Measurements from ENCODE around the gene SLC12A9. TPM values are rescaled to one million over a fixed set of nuclear protein-coding genes. Genes with fewer than 3 reads are reported as not detected.

SLC12A9 gene
- total and polyA plus RNA-seq, 2 of the 4 experiments (the other 2 are of a cell fraction): 4.5 to 16.2 TPM

DNA sequence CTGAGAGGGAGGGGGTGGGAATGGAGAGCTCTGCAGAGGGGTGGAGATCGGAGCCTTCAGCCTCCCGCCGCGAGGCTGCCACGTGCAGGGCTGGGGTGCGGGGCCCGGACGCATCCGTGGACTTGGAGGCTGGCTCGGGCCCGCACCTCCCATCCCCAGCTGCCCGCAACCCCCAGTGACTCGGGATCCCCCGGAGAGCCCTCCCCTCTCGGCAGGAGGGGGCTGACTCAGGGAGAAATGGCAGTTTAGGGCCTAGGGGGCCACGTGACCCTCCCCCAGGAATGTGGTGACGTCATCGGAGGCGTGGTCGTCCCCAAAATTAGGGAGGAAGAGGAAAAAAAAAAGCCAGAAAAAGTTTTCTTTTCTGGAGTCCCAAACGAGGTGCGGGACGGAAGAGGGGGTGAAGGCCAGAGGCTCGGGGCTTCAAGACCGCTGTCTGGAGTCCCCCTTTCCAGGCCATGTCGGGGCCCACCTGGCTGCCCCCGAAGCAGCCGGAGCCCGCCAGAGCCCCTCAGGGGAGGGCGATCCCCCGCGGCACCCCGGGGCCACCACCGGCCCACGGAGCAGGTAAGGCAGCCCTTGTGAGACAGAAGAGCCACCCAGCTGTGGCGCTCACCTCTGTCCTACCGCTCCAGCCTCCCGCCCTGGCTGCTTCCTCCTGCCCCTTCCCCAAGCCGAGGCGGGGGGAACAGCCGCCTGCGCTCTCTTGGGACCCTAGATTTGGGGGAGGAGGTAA lies 14.7 kb downstream of the SLC12A9 start, which contains the start of gene TRIP6:
TRIP6 (plus strand) TSS at position 348 of the 736 bp plus-strand sequence; CDS start at position 459, 111 bp downstream.
- Histone ChIP-seq H3K23ac (ENCODE audit: low read depth, low read length) (peak within 1 kb of the TSS; percentile 99), H3K4me1 (ENCODE audit: control insufficient read depth, insufficient read depth, low read length) (peaks cover 18% of the 10 kb centered on the region), H3K79me1 (ENCODE audit: low read depth in 1 of 2, low read length in 2 of 2) (peaks cover 5 to 38% of the 10 kb centered on the region in 2 experiments; a peak in 2 of 4 replicates), H4K20me1 (ENCODE audit: insufficient read depth, low read length) (0 out of 2 replicates have a peak, but pooled peaks cover 3% of the 10 kb centered on the region), H2BK20ac (ENCODE audit: low read depth, low read length) (peak within 1 kb of the TSS; percentile 63), H3K27me3 (ENCODE audit: control insufficient read depth, insufficient read depth, low read length) (no peaks in the 10 kb centered on the region), H3K36me3 (ENCODE audit: control insufficient read depth, insufficient read depth, low read length) (peaks cover 26% of the 10 kb centered on the region), H3K4ac (ENCODE audit: low read depth, low read length) (peak within 1 kb of the TSS; percentile 99), H4K8ac (ENCODE audit: low read depth in 2 of 2, low read length in 2 of 2) (peak within 1 kb of the TSS; percentile 91 to 92), H3K9me1 (ENCODE audit: insufficient read depth, low read length) (peaks cover 4% of the 10 kb centered on the region; the same call in 1 of the 2 replicates), H4K91ac (ENCODE audit: insufficient read depth, low read depth, low read length) (peak within 1 kb of the TSS; percentile 91), H3K27ac (ENCODE audit: insufficient read depth, low read length) (peak within 1 kb of the TSS; percentile 99), H4K5ac (ENCODE audit: low read depth, low read length) (peak within 1 kb of the TSS; percentile 86), H3K14ac (replicated peaks; ENCODE audit: low read depth, low read length) (peak within 1 kb of the TSS; percentile 100), H3K56ac (ENCODE audit: extremely low read depth, insufficient read depth, low read length) (peak within 1 kb of the TSS; percentile 93), H3K4me2 (ENCODE audit: low read depth, low read length) (peak within 1 kb of the TSS; percentile 97), H2AK5ac (ENCODE audit: low read depth, low read length) (peak within 1 kb of the TSS; percentile 93), H3K9ac (ENCODE audit: low read depth, low read length) (peak within 1 kb of the TSS; percentile 98), H3K18ac (ENCODE audit: low read depth, low read length) (peak within 1 kb of the TSS; percentile 88), H3K4me3 (ENCODE audit: insufficient read depth, low read depth, low read length) (peak within 1 kb of the TSS; percentile 97), H2AK9ac (replicated peaks; ENCODE audit: low read depth, low read length, poor library complexity) (peak within 1 kb of the TSS; percentile 100), H2BK15ac (ENCODE audit: low read depth, low read length) (peak within 1 kb of the TSS; percentile 42; the same call in 1 of the 3 replicates), H3K9me3 (ENCODE audit: control insufficient read depth, insufficient read depth, low read length) (no peaks in the 10 kb centered on the region), H2AFZ (replicated peaks; ENCODE audit: low read length, poor library complexity) (peak within 1 kb of the TSS; percentile 86), H2BK5ac (ENCODE audit: low read depth, low read length, poor library complexity, severe bottlenecking) (peak within 1 kb of the TSS; percentile 97), H2BK120ac (ENCODE audit: low read depth, low read length) (peak within 1 kb of the TSS; percentile 92)
- ATAC-seq (ENCODE audit: low read depth): peak; percentile 88
- peak; percentile 93 for DNase-seq
- CTCF ChIA-PET: interaction anchor here (0.6 to 1.1 kb wide), 2 partner anchors 15 to 272 kb away, joined by 3 to 4 read pairs; partner anchors contain the start of gene SLC12A9
- TSS peak; percentile 78 for BruUV-seq (replicated peaks)
- in situ Hi-C loops (cut with MboI; ENCODE audit: low sequenced_read_pairs): loop anchor here (25.0 kb wide), 2 partner anchors 280 to 405 kb away; partner anchors contain the start of genes FBXO24, LRCH4 and SPACDR
- intact Hi-C loops (cut with micrococcal nuclease): loop anchor here (2.0 kb wide), 1 partner anchor 30 kb away; no protein-coding TSS in a partner anchor
- 1% methylated on average over 15 of the region's 42 CpGs; no CpG with 5 or more reads in 1 of the 2 experiments for WGBS, 2 experiments (ENCODE audit: extremely low coverage in 2 of 2, insufficient read length in 1 of 2)
- dilution Hi-C loops (cut with HindIII; ENCODE audit: low sequenced_read_pairs, unreplicated experiment): no loop called here
- POLR2A ChIA-PET (ENCODE audit: unreplicated experiment): interaction anchor here (0.7 kb wide), 1 partner anchor 16 kb away, joined by 12 read pairs; no protein-coding TSS in a partner anchor
- no peak for TF ChIP-seq RFX5 (IDR thresholded peaks at IDR 0.05; ENCODE audit: low read depth, low read length)
- peak; percentile 99 for TF ChIP-seq MAZ (IDR thresholded peaks at IDR 0.05; ENCODE audit: borderline replicate concordance, low read depth, low read length)
- peak; percentile 78 for TF ChIP-seq POLR2A (IDR thresholded peaks at IDR 0.05; ENCODE audit: low read depth, low read length)
- TF ChIP-seq MXI1 (IDR thresholded peaks at IDR 0.05; ENCODE audit: borderline replicate concordance, low read depth, low read length): peak; percentile 89; the same call in 1 of the 2 replicates
- TF ChIP-seq CEBPB (IDR thresholded peaks at IDR 0.05; ENCODE audit: low read depth, low read length): 0 out of 2 replicates have a peak, but pooled peaks have one; percentile 6
- TF ChIP-seq, protein P1, sequence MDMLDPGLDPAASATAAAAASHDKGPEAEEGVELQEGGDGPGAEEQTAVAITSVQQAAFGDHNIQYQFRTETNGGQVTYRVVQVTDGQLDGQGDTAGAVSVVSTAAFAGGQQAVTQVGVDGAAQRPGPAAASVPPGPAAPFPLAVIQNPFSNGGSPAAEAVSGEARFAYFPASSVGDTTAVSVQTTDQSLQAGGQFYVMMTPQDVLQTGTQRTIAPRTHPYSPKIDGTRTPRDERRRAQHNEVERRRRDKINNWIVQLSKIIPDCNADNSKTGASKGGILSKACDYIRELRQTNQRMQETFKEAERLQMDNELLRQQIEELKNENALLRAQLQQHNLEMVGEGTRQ (IDR thresholded peaks at IDR 0.05; ENCODE audit: low read depth, low read length): peak; percentile 98
- TF ChIP-seq, protein P2, sequence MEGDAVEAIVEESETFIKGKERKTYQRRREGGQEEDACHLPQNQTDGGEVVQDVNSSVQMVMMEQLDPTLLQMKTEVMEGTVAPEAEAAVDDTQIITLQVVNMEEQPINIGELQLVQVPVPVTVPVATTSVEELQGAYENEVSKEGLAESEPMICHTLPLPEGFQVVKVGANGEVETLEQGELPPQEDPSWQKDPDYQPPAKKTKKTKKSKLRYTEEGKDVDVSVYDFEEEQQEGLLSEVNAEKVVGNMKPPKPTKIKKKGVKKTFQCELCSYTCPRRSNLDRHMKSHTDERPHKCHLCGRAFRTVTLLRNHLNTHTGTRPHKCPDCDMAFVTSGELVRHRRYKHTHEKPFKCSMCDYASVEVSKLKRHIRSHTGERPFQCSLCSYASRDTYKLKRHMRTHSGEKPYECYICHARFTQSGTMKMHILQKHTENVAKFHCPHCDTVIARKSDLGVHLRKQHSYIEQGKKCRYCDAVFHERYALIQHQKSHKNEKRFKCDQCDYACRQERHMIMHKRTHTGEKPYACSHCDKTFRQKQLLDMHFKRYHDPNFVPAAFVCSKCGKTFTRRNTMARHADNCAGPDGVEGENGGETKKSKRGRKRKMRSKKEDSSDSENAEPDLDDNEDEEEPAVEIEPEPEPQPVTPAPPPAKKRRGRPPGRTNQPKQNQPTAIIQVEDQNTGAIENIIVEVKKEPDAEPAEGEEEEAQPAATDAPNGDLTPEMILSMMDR (conservative IDR thresholded peaks at IDR 0.05; ENCODE audit: low read depth, low read length): no peak
- TF ChIP-seq, protein P3, sequence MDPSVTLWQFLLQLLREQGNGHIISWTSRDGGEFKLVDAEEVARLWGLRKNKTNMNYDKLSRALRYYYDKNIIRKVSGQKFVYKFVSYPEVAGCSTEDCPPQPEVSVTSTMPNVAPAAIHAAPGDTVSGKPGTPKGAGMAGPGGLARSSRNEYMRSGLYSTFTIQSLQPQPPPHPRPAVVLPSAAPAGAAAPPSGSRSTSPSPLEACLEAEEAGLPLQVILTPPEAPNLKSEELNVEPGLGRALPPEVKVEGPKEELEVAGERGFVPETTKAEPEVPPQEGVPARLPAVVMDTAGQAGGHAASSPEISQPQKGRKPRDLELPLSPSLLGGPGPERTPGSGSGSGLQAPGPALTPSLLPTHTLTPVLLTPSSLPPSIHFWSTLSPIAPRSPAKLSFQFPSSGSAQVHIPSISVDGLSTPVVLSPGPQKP (IDR thresholded peaks at IDR 0.05; ENCODE audit: borderline replicate concordance, low read depth, low read length): no peak
- peak; percentile 86 for TF ChIP-seq FOS (IDR thresholded peaks at IDR 0.05; ENCODE audit: low read depth, low read length)
- TF ChIP-seq SMC3 (IDR thresholded peaks at IDR 0.05; ENCODE audit: low read depth, low read length): no peak
- peak; percentile 58 for TF ChIP-seq MAFK (IDR thresholded peaks at IDR 0.05; ENCODE audit: low read depth, low read length)
- TF ChIP-seq NFE2L2 (IDR thresholded peaks at IDR 0.05; ENCODE audit: low read depth, low read length): peak; percentile 69; the same call in 1 of the 2 replicates
- peak; percentile 82; the same call in 1 of the 2 replicates for TF ChIP-seq BHLHE40 (IDR thresholded peaks at IDR 0.05; ENCODE audit: low read depth, low read length)

All from IMR-90 (cell line).